GM19043 (cell line): ENCODE results near the gene SOX6.
"Not testable (repeated sequence)": the region's sequence is repeated elsewhere in the genome, so short reads cannot be mapped to it uniquely, and the experiment has no call there.

ENCODE experiments used
- ATAC-seq: cut with Tn5 transposase; IDR thresholded peaks from one replicate; pipeline ENCODE4 v1.9.1; 2021; ENCODE audit warnings: low read depth; ENCODE audit not compliant: unreplicated experiment

SOX6 gene

GRCh38 chr11:16356057-16356760, at the start of gene SOX6:
Gene SOX6 (minus strand): TSS chr11:16356546. CDS start chr11:16341248, 15,298 bp downstream.
- ATAC-seq: no peak

GRCh38 chr11:16404781-16405285, 48.5 kb upstream of the SOX6 start:
- ATAC-seq: no peak

DNA sequence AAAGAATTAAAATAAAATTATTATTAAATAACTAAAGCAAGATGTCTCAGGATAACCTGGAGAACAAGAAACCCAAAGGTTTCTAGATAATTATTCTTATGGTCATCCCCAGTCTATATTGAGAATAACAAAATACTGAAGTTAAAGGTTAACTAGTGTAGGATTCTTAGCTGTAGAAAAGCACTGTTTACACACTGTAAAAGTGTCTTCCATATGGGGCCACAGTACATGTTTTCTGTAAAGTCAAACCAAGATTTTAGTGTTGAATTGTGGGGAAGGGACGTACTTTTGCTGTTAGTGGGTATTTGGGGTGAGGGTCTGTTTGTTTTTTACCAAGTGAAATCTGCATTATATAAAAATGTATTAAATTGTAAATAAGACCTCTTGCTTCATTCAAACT, 47.5 kb upstream of the SOX6 start:
- ATAC-seq: no peak

DNA sequence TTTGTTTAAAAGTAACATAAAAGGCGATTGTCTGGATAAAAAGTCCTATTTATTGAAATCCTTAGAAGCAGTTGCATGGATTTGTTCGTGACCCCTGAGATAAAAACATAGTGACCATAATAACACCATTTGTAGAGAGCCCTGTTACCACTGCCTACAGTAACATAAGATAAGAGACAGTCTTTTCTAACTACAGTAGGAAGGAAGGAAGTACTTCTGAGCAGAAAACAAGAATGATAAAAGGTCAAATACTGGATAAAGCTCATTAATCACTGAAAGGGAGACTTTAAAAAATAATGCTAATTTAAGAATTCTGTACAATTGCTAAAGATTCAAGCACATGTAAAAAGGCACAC, 47.1 kb upstream of the SOX6 start:
- ATAC-seq: no peak

- ATAC-seq: no peak
These were observed 46.5 kb upstream of the SOX6 start for GRCh38 chr11:16402654-16403447.

DNA sequence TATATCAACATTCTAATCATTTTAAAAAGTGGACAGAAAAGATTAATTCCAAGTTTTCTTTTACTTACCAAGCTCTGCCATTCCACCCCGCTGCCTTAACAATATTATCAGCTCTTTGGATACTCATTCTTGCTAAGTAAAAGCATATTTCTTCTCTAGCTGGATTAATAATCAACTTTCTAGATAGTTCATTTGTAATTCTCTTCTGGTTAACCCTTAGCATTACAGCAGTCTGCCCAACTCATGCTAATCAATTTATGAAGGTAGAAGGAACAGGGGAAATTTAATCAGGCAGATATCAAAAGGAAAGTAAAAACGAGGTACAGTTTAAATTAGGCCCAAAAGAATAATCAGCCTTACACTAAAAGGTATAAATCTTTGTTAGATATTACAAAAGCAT, 41.0 kb upstream of the SOX6 start:
- no peak for ATAC-seq

DNA sequence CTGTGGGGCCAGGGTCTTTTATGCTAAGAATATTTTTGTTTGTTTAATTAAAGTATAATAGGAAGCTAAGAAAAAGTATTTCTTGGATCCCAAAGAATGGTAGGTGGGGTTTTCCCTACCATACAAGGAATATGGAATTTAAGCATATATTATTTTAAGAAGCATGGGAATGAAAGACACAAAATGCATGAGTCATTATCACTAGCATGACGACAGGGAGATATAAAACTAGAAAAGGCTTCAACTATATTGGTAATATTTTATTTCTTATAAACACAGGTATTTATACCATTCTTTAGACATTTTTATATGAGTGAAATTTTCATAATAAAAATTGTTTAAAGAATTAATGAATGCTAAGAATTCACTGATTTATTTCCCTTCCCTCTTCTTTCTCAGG, 39.3 kb upstream of the SOX6 start:
- no peak for ATAC-seq

GRCh38 chr11:16394947-16395346, 38.6 kb upstream of the SOX6 start:
- ATAC-seq: no peak

DNA sequence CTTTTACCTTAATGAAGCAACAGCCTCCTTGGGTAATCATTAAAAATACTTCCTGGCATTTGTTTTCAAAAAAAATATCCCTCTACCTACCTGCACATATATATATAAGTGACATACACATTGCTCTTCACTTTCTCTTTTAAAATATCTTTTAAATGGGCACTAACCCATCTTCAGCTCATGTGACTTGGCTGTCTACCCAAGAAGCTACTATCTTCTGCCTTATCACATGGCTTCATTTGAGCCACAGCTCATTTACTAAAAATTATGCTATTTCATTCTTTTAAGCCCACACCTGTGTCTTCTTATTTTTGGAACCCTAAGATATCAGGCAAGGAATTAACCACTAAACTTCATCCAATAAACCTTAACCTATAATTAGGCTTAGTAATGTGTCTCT, 37.0 kb upstream of the SOX6 start:
- ATAC-seq: no peak

- no peak for ATAC-seq
These were observed 36.3 kb upstream of the SOX6 start for GRCh38 chr11:16392616-16393015.

DNA sequence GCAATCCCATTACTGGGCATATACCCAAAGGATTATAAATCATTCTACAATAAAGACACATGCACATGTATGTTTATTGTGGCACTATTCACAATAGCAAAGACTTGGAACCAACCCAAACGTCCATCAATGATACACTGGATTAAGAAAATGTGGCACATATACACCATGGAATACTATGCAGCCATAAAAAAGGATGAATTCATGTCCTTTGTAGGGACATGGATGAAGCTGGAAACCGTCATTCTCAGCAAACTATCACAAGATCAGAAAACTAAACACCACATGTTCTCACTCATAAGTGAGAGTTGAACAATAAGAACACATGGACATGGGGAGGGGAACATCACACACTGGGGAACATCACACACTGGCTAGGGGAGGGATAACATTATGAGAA, 34.5 kb upstream of the SOX6 start:
- not testable (repeated sequence) for ATAC-seq

- ATAC-seq: no peak
These were observed 28.8 kb upstream of the SOX6 start for GRCh38 chr11:16385099-16385498.

GRCh38 chr11:16382638-16383380, 26.5 kb upstream of the SOX6 start:
- ATAC-seq: no peak

GRCh38 chr11:16382186-16382585, 25.8 kb upstream of the SOX6 start:
- no peak for ATAC-seq

DNA sequence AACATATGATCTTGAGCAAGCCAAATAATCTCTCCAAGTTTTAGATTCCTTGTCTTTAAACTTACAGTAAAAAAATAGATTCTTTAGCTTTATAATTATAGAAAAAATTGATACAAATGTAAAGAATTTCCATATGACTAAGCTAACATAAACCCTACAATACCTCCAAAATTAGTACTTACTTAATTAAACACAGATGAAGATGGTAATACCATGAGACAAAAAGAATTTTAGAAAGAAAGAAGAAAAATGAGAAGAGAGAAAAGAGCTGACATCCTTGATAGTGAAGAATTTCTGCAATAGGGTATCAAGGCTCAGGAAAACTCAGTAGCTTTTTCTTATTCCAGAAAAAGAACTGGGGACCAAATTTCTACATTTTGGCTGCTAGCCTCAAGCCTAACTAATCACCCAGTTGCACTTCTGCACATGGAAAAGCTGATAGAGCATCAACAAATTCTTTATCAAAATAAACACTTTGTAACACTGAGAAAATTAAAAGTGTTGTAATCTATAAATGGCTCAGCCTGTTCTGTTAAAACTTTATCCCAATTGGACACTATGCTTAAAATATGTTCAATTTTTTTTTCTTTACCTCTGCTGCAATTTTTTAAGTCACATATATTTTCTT, 24.7 kb upstream of the SOX6 start:
- ATAC-seq: no peak

GRCh38 chr11:16378906-16379305, 22.6 kb upstream of the SOX6 start:
- ATAC-seq: no peak

DNA sequence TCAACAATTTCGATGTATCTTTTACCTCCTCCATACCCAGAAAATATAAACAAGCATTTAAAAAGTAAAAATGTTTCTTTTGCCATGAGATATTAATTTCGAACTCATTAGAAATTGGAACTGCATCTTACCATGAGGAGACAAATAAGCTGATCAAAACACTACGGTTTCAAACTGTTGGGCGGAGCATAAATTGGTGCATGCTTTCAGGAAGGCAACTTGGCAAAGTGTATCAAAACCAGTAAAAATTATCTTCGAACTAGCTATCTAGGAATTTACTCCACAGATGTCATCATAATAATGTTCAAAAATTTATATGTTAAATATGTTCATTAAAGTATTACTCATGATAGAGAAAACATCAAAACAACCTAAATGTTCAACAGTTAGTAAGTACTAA, 21.4 kb upstream of the SOX6 start:
- ATAC-seq: no peak

- not testable (repeated sequence) for ATAC-seq
These were observed 19.3 kb upstream of the SOX6 start for GRCh38 chr11:16375664-16376063.

- ATAC-seq: no peak
These were observed 17.4 kb upstream of the SOX6 start for GRCh38 chr11:16373768-16374167.

GRCh38 chr11:16372355-16372754, 16.0 kb upstream of the SOX6 start:
- no peak for ATAC-seq

GRCh38 chr11:16367252-16367651, 10.9 kb upstream of the SOX6 start:
- no peak for ATAC-seq
